HG02885 (cell line): ENCODE results near the gene TOR4A.
A peak's percentile ranks its signal among the peaks of the same experiment; 100 is the strongest.
"Not testable (repeated sequence)": the region's sequence is repeated elsewhere in the genome, so short reads cannot be mapped to it uniquely, and the experiment has no call there.

Experiments
- ATAC-seq: cut with Tn5 transposase; IDR thresholded peaks from one replicate; pipeline ENCODE4 v1.9.1; 2021; ENCODE audit warnings: mild to moderate bottlenecking; ENCODE audit not compliant: unreplicated experiment, poor library complexity

Gene TOR4A

DNA sequence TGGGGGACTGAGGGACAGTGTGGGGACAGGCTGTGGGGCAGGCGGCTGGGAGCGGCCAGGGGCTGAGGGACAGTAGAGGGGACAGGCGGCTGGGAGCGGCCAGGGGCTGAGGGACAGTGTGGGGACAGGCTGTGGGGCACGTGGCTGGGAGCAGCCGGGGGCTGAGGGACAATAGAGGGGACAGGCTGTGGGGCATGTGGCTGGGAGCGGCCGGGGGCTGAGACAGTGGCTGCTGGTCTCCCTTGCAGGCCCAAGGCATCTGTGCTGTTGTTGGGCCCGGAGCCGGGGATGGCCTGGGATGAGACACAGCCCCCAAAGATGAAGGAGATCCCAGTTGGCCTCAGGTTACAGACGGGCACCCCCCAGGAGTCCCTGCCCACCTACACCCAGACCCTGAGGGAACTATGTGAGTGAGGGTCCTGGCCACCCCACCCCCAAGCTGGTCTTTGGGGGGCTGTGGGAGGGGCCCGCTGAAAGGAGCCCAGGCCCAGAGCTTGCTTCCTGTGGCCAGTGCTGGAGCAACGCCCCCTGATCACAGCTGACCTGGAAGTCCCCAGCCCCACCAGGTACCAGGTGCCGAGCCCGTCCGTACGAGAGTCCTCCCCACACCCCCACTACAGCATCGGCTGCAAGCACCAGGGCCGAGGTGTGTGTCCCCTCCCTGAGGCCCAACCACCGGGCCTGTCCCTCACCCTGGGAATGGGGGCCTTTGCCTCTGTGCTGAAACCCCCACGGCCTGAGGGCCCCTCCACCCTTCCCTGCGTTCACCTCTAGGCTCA is 25.8 kb upstream of the TOR4A start:
- no peak for ATAC-seq

DNA sequence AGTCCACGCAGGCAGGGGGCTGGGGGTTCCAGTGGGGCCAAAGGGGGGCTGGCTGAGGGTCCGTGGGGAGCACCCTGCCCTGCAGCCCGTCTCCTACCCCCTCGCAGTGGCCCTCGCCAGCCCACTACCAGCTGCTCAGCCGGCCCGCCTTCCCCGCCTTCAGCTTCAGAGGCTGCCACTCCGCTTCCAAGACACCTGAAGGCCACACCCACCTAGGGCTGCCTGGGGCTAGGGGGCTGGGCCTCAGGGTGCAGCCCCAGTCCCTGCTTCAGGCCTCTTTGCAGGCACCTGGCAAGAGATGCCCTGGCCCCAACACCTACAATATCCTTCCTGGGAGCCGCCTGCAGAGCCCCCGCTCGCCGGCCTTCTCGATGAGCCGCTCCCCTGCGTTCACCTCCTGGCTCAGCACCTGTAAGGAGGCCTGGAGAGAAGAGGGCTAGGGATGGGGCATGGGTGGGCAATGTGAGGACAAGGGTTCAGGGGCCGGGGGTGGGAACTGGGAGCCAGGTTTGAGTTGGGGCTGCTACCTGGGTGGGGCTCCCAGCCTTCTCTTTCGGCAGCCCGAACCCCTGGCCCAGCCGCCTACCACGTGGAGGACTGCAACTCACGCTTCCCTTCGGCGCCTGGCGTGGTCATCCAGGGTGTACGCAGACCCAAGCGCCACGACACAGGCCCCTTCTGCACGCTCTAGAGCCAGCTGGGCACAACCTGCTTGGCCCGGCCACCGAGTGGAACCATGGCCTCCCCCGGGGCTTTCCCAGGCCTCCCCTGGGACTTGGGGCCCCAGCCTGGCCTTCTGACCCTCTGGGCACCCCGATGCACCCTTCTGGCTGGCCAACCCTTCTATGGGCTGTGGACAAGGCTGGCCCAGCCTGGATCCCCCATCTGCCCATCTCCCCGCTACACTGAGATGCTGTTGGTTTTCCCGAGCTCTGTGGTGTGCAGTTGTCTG is 24.7 kb upstream of the TOR4A start:
- ATAC-seq, result no peak

DNA sequence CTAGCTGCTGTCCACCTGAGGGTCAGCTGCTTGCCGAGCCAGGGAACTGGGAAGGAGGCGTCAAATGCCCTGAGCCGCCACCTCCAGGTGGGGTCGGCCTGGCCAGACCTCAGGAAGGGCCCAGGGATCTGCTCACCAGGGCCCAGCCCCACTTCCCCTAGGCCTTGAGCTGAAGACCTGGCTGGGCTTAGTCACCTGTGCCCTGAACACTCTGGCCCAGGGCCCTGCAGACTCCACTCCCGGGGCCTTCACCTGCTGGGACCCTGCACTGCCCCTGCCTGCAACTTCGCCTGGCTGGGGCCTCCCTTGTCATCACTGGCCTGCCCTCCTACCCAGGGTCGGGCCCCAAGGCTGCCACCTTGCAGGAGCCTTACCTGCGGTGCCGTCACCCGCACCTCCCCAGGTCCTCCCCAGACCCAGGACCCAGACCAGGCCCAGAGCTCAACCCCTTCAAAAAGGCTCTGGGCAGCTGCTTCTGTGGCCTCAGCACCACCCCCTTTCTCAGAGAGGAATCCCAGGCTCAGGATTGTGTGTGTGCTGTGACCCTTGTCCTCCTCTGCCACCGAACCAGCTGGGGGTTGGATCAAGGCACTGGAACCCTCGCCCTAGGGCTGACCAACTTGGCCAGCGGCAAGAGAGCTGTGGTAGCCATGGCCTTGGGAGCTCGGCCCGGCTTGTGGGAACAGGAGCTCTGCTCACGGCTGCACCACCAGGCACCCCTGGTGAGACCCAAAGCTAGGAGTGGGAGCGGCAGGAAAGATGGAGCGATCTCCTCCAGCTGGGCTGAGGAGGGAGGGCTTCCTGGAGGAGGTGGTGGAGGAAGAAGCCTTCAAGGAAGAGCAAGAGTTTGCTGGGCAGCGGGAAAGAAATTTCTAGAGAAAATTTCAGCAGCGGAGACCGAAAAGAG is 23.6 kb upstream of the TOR4A start:
- ATAC-seq, result no peak

DNA sequence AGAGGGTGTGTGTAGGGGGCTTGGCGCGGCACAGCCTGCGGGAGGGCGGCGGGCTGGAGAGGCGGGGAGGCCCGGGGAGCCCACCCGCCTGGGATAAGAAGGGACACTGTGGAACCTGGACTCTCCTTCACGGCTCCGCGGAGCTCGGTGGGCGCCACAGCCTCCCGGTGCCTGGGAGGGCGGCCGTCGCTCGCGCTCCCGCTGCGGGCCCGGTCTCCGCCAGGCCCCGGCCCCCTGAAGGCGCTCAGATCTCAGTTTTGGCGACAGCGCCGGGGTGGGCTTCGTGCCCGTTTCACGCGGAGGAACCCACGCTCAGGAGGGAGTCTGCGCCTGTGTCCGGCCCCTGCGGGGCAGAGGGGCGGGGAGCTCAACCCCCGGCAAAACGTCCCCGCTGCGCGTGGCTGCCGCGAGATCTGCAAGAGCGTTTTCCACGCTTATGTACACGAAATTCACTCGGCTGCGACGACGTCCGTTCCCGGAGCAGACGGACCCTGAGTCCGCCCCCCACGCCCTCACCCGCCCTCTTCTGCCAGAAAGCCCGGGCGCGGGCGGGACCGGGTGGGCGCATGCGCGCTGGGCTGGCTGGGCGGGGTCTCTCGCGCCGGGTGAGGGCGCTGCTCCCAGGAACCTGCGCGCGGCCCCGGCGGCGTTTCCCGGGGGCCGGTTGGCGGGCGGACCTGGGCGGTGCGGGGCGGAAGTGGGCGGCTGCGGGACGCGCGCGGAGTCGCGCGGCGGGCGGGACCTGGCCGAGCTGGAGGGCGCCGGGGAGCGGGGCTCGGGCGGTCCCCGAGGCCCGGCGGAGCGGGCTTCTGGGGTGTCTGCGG is 22.7 kb upstream of the TOR4A start, which contains the start of gene NELFB:
Gene NELFB (plus strand): TSS at position 704 of the 824 bp plus-strand sequence.
- peak; percentile 81 for ATAC-seq

DNA sequence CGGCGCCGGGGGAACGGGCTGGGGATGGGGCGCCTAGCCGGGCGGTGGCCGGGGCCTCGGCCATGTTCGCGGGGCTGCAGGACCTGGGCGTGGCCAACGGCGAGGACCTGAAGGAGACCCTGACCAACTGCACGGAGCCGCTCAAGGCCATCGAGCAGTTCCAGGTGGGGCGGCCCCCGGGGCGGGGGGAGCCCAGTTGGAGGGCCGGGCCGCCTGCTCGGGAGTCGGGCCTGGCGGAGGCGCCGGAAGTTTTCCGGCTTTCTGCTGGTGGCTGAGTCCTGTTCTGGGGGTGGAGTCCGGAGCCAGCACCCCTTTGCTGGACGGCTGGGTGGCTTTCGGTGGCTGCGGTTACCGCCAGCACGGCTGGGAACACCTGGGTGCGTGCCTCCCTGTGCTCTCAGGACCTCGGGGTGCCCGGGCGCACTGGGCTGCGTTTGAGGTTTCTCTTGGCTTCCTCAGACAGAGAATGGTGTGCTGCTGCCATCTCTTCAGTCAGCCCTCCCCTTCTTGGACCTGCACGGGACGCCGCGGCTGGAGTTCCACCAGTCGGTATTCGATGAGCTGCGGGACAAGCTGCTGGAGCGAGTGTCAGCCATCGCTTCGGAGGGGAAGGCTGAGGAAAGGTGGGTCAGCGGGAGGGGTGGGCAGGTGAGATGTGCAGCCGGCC is 21.9 kb upstream of the TOR4A start:
- no peak for ATAC-seq

DNA sequence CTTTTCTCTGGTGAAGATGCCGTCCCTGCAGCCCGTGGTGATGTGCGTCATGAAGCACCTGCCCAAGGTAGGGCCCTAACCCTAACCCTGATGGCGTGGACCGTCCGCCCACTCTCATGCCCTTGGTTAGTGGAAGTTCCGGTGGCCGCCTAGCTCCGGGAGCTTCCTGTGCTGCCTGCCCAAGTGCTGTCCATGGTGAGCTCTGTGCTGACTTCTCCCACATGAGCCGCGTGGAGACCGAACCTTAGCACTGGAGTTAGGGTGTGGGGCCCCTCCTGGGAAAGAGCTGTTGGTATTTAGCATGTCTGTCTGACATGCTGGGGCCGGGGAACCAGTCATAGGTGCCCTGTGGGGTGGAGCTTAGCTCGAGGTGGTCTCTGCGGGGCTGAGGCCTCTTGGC is 21.2 kb upstream of the TOR4A start:
- no peak for ATAC-seq

DNA sequence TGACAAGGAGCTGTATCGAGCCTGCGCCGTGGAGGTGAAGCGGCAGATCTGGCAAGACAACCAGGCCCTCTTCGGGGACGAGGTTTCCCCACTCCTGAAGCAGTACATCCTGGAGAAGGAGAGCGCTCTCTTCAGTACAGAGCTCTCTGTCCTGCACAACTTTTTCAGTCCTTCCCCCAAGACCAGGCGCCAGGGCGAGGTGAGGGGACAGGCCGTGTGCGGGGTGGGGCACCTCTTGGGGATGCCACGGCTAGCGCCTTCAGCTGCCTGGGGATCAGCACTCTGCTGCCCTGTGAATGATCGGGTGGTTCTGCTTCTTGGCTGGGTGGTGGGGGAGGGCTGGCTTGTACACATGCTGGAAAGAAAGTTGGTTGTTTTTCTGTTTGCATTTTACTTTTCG is 20.7 kb upstream of the TOR4A start:
- no peak for ATAC-seq

DNA sequence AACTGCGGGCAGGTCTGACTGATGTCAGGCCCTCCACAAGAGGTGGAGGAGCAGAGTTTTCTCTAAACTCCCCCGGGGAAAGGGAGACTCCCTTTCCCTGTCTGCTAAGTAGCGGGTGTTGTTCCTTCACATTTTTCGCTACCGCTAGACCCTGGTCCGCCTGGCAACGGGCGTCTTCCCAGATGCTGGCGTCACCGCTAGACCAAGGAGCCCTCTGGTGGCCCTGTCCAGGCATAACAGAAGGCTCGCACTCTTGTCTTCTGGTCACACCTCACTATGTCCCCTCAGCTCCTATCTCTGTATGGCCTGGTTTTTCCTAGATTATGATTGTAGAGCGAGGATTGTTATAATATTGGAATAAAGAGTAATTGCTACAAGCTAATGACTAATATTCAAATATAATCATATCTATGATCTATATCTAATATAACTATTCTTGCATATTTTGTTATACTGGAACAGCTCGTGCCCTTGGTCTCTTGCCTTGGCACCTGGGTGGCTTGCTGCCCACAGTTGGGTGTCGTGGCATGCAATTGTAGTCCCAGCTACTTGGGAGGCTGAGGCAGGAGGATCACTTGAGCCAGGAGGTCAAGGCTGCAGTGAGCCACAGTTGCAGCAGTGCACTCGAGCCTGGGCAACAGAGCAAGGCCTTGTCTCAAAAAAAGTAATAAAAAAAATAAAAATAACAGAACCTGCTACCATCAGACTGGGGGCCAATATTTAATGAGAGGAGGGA is 15.2 kb upstream of the TOR4A start:
- not testable (repeated sequence) for ATAC-seq

DNA sequence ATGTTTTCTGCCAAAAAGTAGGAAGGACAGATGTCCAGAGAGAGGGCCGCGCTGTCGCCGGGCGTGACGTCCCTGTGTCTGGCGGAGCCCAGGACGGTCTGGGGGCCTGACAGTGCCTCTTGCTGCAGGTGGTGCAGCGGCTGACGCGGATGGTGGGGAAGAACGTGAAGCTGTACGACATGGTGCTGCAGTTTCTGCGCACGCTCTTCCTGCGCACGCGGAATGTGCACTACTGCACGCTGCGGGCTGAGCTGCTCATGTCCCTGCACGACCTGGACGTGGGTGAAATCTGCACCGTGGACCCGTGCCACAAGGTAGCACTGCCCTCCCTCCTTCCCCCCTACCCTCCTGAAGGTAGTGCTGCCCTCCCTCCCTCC is 14.6 kb upstream of the TOR4A start:
- no peak for ATAC-seq

DNA sequence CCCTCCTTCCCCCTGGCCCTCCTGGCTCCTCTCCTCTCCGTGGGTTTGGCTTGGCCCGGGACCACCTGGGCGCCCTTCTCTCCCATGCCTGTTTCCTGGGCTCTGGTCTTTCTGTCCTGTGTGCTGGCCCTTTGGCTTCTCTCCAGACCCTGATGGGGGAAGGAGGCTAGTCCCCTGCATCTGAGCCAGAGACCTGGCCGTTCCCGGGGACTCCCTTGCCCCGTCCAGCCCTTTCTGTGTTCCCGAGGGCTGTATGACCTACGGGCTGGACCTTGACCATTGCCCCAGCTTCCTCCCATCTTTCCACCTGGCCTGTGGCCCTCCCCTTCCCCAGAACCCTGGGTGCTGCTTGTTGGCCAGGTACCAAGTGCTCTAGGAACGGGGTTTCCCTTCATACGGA is 14.0 kb upstream of the TOR4A start:
- no peak for ATAC-seq

DNA sequence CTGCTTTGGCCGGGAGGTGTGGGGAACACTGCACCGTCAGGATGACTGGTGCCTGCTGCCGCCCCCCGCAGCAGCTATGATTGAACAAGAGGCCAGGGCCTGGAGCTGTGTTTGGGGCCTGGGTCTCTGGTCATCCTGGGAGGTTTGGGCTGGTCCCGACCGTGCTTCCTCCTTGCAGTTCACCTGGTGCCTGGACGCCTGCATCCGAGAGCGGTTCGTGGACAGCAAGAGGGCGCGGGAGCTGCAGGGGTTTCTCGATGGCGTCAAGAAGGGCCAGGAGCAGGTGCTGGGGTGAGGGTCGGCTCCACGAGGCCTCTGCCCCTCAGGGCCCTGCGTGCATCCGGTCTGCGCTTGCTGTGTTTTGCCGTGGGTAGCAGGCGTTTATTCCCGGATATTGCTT is 13.5 kb upstream of the TOR4A start:
- ATAC-seq, result no peak

DNA sequence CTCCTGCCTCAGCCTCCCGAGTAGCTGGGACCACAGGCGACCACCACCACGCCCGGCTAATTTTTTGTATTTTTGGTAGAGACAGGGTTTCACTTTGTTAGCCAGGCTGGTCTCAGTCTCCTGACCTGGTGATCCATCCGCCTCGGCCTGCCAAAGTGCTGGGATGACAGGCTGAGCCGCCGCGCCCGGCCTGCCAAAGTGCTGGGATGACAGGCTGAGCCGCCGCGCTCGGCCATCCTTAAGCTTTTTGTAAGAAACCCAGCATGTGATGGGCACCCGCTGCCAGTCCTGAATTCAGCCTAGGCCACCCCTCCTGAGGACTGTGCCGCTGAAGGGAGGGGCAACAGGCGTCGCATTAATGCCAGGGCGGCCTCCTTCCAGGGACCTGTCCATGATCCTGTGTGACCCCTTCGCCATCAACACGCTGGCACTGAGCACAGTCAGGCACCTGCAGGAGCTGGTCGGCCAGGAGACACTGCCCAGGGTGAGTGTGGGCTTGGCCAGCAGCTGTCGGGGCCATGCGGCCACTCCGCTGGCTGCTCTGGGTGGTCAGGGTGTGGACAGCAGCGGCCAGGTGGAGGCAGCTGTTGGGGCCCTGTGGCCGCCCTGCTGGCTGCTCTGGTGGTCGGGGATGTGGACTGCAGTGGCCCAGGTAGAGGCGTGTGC is 11.9 kb upstream of the TOR4A start:
- no peak for ATAC-seq

DNA sequence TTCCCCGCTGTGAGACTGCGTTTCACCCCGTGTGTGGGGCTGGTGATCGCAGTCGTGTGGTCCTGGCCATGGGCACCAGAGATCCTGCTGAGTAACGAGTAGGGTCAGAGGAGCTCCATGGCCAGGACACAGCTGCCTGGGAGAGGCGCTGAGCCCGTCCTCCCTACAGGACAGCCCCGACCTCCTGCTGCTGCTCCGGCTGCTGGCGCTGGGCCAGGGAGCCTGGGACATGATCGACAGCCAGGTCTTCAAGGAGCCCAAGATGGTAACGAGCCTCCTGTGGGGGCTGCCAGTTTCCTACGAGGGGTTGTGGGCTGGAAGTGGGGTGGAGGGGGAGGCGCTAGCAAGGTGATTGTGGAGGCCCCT is 11.4 kb upstream of the TOR4A start:
- no peak for ATAC-seq

DNA sequence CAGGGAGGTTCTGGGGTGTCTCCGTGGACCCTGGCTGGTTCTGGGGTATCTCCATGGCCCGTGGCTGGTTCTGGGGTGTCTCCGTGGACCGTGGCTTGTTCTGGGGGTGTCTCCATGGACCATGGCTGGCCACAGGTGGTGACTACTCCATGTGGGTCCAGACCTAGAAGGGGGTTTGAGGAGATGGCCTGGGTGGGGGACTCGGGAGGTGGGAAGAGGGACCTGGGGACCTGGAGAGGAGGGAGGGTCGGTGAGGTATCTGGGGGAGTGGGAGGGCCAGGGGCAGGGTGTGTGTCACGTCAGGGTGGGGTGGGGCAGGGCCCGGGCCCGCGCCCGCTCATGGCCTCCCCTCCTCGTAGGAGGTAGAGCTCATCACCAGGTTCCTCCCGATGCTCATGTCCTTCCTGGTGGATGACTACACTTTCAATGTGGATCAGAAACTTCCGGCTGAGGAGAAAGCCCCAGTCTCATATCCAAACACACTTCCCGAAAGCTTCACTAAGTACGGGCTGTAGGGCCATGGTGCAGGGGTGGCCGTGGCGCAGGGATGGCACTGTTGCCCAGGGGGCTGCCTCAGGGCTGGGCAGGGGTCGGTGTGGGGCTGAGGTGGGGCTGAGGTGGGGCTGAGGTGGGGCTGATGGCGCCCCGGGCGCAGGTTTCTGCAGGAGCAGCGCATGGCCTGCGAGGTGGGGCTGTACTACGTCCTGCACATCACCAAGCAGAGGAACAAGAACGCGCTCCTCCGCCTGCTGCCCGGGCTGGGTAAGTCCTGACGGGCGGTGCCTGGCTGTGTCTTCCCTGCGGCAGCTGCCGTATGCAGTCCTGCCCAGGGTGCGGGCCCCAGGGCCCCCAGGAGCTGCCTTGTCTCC is 10.7 kb upstream of the TOR4A start:
- no peak for ATAC-seq

DNA sequence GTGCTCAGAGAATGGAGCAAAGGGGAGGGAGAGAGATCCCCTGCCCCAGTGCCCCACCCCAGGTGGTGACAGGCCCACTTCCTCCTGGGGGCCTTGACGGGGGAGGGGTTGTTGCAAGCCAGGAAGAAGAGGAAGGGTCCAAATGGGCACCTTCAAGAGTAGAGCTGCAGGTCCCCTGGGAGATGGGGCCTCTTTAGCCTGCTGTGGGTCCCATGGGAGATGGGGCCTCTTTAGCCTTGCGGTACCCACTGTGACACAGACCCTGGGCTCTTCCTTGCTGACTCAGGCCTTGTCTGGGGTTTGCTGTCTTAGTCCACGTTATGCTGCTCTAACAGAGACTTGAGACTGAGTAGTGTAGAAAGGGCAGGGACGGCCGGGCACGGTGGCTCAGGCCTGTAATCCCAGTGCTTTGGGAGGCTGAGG is 9.6 kb upstream of the TOR4A start:
- no peak for ATAC-seq

DNA sequence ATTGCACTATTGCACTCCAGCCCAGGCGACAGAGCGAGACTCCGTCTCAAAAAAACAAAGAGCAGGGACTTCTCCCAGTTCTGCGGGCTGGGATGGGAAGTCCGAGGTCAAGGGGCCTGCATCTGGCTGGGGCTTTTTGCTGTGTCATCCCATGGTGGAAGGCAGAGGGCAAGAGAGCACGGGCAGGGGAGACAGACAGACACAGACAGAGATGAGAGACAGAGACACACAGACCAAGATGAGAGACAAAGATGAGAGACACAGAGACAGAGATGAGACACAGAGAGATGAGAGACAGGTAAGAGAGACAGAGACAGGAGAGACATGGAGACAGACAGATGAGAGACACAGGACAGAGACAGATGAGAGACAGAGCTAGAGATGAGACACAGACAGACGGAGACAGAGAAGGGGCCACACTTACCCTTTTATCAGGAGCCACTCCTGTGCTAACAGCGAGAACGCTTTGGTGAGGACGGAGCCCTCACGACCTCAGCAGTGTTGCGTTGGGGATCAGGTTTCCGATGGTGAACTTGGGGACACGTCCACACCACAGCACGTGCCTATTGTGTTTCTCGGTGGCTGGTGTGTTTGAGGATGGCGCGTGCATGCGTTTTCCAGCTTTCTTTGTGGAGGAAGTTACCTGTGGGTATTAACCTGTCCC is 8.9 kb upstream of the TOR4A start:
- ATAC-seq, result no peak
